ENCODE data around the gene PRKCE. TPM values are rescaled to one million over a fixed set of nuclear protein-coding genes. Genes with fewer than 3 reads are reported as not detected.

Gene PRKCE
- total RNA-seq, 1 donor from 2014 or later: 24.2 TPM

GRCh38 chr2:46184794-46185583, 533.5 kb downstream of the PRKCE start:
- H3K4me3 Mint-ChIP-seq (ENCODE audit: unreplicated experiment): no peak overlapping the region
- no peak for DNase-seq (ENCODE audit: low spot score)
- peaks cover 1% of the 10 kb centered on the region for H3K27me3 Mint-ChIP-seq (ENCODE audit: unreplicated experiment)
- peaks cover 3% of the 10 kb centered on the region for H3K4me1 Mint-ChIP-seq (ENCODE audit: unreplicated experiment)
- no peaks in the 10 kb centered on the region for H3K9me3 Mint-ChIP-seq (ENCODE audit: unreplicated experiment)
- H3K27ac Mint-ChIP-seq (ENCODE audit: unreplicated experiment): no peak overlapping the region
- H3K36me3 Mint-ChIP-seq (ENCODE audit: low read depth, unreplicated experiment): peaks cover 9% of the 10 kb centered on the region
- no peak for TF ChIP-seq CTCF (IDR thresholded peaks at IDR 0.05; ENCODE audit: unreplicated experiment)

- Mint-ChIP-seq H3K4me1 (ENCODE audit: unreplicated experiment) (peaks cover 3% of the 10 kb centered on the region), H3K9me3 (ENCODE audit: unreplicated experiment) (no peaks in the 10 kb centered on the region), H3K4me3 (ENCODE audit: unreplicated experiment) (no peak overlapping the region), H3K27ac (ENCODE audit: unreplicated experiment) (no peak overlapping the region), H3K27me3 (ENCODE audit: unreplicated experiment) (no peaks in the 10 kb centered on the region), H3K36me3 (ENCODE audit: low read depth, unreplicated experiment) (peaks cover 9% of the 10 kb centered on the region)
- TF ChIP-seq CTCF (IDR thresholded peaks at IDR 0.05; ENCODE audit: unreplicated experiment): no peak
- no peak for DNase-seq (ENCODE audit: low spot score)
Measured at GRCh38 chr2:46187112-46187618, 535.7 kb downstream of the PRKCE start.

- no peaks in the 10 kb centered on the region for H3K9me3 Mint-ChIP-seq (ENCODE audit: unreplicated experiment)
- no peaks in the 10 kb centered on the region for H3K27me3 Mint-ChIP-seq (ENCODE audit: unreplicated experiment)
- no peak overlapping the region for H3K4me3 Mint-ChIP-seq (ENCODE audit: unreplicated experiment)
- no peak for TF ChIP-seq CTCF (IDR thresholded peaks at IDR 0.05; ENCODE audit: unreplicated experiment)
- no peaks in the 10 kb centered on the region for H3K4me1 Mint-ChIP-seq (ENCODE audit: unreplicated experiment)
- no peak for DNase-seq (ENCODE audit: low spot score)
- H3K36me3 Mint-ChIP-seq (ENCODE audit: low read depth, unreplicated experiment): peaks cover 9% of the 10 kb centered on the region
- H3K27ac Mint-ChIP-seq (ENCODE audit: unreplicated experiment): no peak overlapping the region
Measured at GRCh38 chr2:46188041-46188716, 536.7 kb downstream of the PRKCE start.

GRCh38 chr2:46193356-46193755, 541.9 kb downstream of the PRKCE start:
- H3K9me3 Mint-ChIP-seq (ENCODE audit: unreplicated experiment): no peaks in the 10 kb centered on the region
- H3K27me3 Mint-ChIP-seq (ENCODE audit: unreplicated experiment): peaks cover 5% of the 10 kb centered on the region
- H3K4me3 Mint-ChIP-seq (ENCODE audit: unreplicated experiment): no peak overlapping the region
- H3K4me1 Mint-ChIP-seq (ENCODE audit: unreplicated experiment): peaks cover 24% of the 10 kb centered on the region
- no peak overlapping the region for H3K27ac Mint-ChIP-seq (ENCODE audit: unreplicated experiment)
- no peak for DNase-seq (ENCODE audit: low spot score)
- H3K36me3 Mint-ChIP-seq (ENCODE audit: low read depth, unreplicated experiment): no peaks in the 10 kb centered on the region
- TF ChIP-seq CTCF (IDR thresholded peaks at IDR 0.05; ENCODE audit: unreplicated experiment): no peak

GRCh38 chr2:46193855-46194254, 542.4 kb downstream of the PRKCE start:
- Mint-ChIP-seq H3K4me1 (ENCODE audit: unreplicated experiment) (peaks cover 27% of the 10 kb centered on the region), H3K36me3 (ENCODE audit: low read depth, unreplicated experiment) (no peaks in the 10 kb centered on the region), H3K27ac (ENCODE audit: unreplicated experiment) (no peak overlapping the region), H3K27me3 (ENCODE audit: unreplicated experiment) (peaks cover 5% of the 10 kb centered on the region), H3K4me3 (ENCODE audit: unreplicated experiment) (no peak overlapping the region), H3K9me3 (ENCODE audit: unreplicated experiment) (no peaks in the 10 kb centered on the region)
- DNase-seq (ENCODE audit: low spot score): no peak
- no peak for TF ChIP-seq CTCF (IDR thresholded peaks at IDR 0.05; ENCODE audit: unreplicated experiment)

Measured in endothelial cell (in vitro differentiated cells).